Measurements from ENCODE around the gene C19orf73.

The C19orf73 gene

GRCh38 chr19:49118565-49119410 is at the start of gene C19orf73:
TSS of gene C19orf73 (minus strand) at chr19:49119143. CDS start at chr19:49119022, 121 bp downstream.
- no peaks in the 10 kb centered on the region for H3K9me3 Mint-ChIP-seq
- peak within 1 kb of the TSS; percentile 87 to 92 for H3K4me3 Mint-ChIP-seq
- H3K27ac Mint-ChIP-seq = peak within 1 kb of the TSS; percentile 95
- H3K36me3 Mint-ChIP-seq = peaks cover 9 to 13% of the 10 kb centered on the region in 2 donors
- H3K27me3 Mint-ChIP-seq = peaks cover 13 to 21% of the 10 kb centered on the region in 2 donors
- peak; percentile 95 for DNase-seq
- peaks cover 34 to 53% of the 10 kb centered on the region in 2 donors for H3K4me1 Mint-ChIP-seq
- ATAC-seq (replicated peaks) = peak; percentile 80 to 84

- Mint-ChIP-seq H3K27ac (no peak overlapping the region), H3K4me1 (no peaks in the 10 kb centered on the region), H3K9me3 (no peaks in the 10 kb centered on the region), H3K27me3 (peaks cover 25 to 35% of the 10 kb centered on the region in 2 donors), H3K36me3 (no peaks in the 10 kb centered on the region), H3K4me3 (no peak overlapping the region)
- DNase-seq (no peak), ATAC-seq (replicated peaks) (no peak)
Observed at GRCh38 chr19:49168421-49168820, 49.5 kb upstream of the C19orf73 start.

- Mint-ChIP-seq H3K4me1 (no peaks in the 10 kb centered on the region), H3K9me3 (no peaks in the 10 kb centered on the region), H3K27me3 (peaks cover 25 to 35% of the 10 kb centered on the region in 2 donors), H3K27ac (no peak overlapping the region), H3K36me3 (no peaks in the 10 kb centered on the region), H3K4me3 (no peak overlapping the region)
- ATAC-seq (replicated peaks) = no peak
- DNase-seq = no peak
Observed at GRCh38 chr19:49167857-49168409, 49.0 kb upstream of the C19orf73 start.

GRCh38 chr19:49165865-49166301 is 46.9 kb upstream of the C19orf73 start:
- no peaks in the 10 kb centered on the region for H3K9me3 Mint-ChIP-seq

GRCh38 chr19:49165111-49165750 is 46.3 kb upstream of the C19orf73 start:
- Mint-ChIP-seq H3K9me3 (no peaks in the 10 kb centered on the region), H3K4me1 (no peaks in the 10 kb centered on the region), H3K27me3 (peaks cover 28 to 45% of the 10 kb centered on the region in 2 donors), H3K27ac (no peak overlapping the region), H3K4me3 (no peak overlapping the region), H3K36me3 (no peaks in the 10 kb centered on the region)
- no peak for DNase-seq
- no peak for ATAC-seq (replicated peaks)

More at GRCh38 chr19:49165865-49166301, 46.9 kb upstream of the C19orf73 start:
- no peaks in the 10 kb centered on the region for H3K36me3 Mint-ChIP-seq
- no peak for ATAC-seq (replicated peaks)
- no peak overlapping the region for H3K4me3 Mint-ChIP-seq
- DNase-seq = no peak
- no peaks in the 10 kb centered on the region for H3K4me1 Mint-ChIP-seq
- H3K27me3 Mint-ChIP-seq = peaks cover 26 to 38% of the 10 kb centered on the region in 2 donors
- H3K27ac Mint-ChIP-seq = no peak overlapping the region

GRCh38 chr19:49161987-49162386 is 43.0 kb upstream of the C19orf73 start:
- H3K36me3 Mint-ChIP-seq = no peaks in the 10 kb centered on the region
- DNase-seq = no peak
- H3K4me3 Mint-ChIP-seq = no peak overlapping the region
- no peak for ATAC-seq (replicated peaks)
- H3K27me3 Mint-ChIP-seq = peaks cover 45 to 63% of the 10 kb centered on the region in 2 donors
- no peak overlapping the region for H3K27ac Mint-ChIP-seq
- no peaks in the 10 kb centered on the region for H3K9me3 Mint-ChIP-seq
- peaks cover 6 to 15% of the 10 kb centered on the region in 2 donors for H3K4me1 Mint-ChIP-seq

- DNase-seq (no peak), ATAC-seq (replicated peaks) (no peak)
- Mint-ChIP-seq H3K4me1 (peaks cover 6 to 15% of the 10 kb centered on the region in 2 donors), H3K36me3 (no peaks in the 10 kb centered on the region), H3K4me3 (no peak overlapping the region), H3K27me3 (peaks cover 46 to 61% of the 10 kb centered on the region in 2 donors), H3K27ac (no peak overlapping the region), H3K9me3 (no peaks in the 10 kb centered on the region)
Observed at GRCh38 chr19:49160450-49161189, 41.7 kb upstream of the C19orf73 start.

- peaks cover 14 to 15% of the 10 kb centered on the region in 2 donors for H3K9me3 Mint-ChIP-seq
- H3K36me3 Mint-ChIP-seq = no peaks in the 10 kb centered on the region
- ATAC-seq (replicated peaks) (peak; percentile 67 to 72), DNase-seq (no peak)
- H3K27ac Mint-ChIP-seq = no peak within 1 kb of the TSS
- H3K4me3 Mint-ChIP-seq = peak within 1 kb of the TSS; percentile 50 to 77
- H3K4me1 Mint-ChIP-seq = peaks cover 15% of the 10 kb centered on the region in 2 donors
- peaks cover 72 to 84% of the 10 kb centered on the region in 2 donors for H3K27me3 Mint-ChIP-seq
Observed at GRCh38 chr19:49157445-49158224, 38.7 kb upstream of the C19orf73 start, which contains the start of gene TRPM4. TSS of gene TRPM4 (plus strand) at chr19:49157792. CDS start at chr19:49157867, 75 bp downstream.

- Mint-ChIP-seq H3K27ac (no peak overlapping the region), H3K36me3 (peaks cover 0 to 4% of the 10 kb centered on the region in 2 donors), H3K4me3 (no peak overlapping the region), H3K4me1 (peaks cover 20 to 22% of the 10 kb centered on the region in 2 donors), H3K9me3 (peaks cover 14 to 20% of the 10 kb centered on the region in 2 donors), H3K27me3 (peaks cover 76 to 93% of the 10 kb centered on the region in 2 donors)
- DNase-seq (no peak), ATAC-seq (replicated peaks) (no peak)
Observed at GRCh38 chr19:49155820-49156346, 36.9 kb upstream of the C19orf73 start.

GRCh38 chr19:49155005-49155819 is 36.3 kb upstream of the C19orf73 start, which contains the start of gene HRC:
TSS of gene HRC (minus strand) at chr19:49155396. CDS start at chr19:49155237, 159 bp downstream.
- H3K27me3 Mint-ChIP-seq = peaks cover 72 to 90% of the 10 kb centered on the region in 2 donors
- H3K4me1 Mint-ChIP-seq = peaks cover 24 to 26% of the 10 kb centered on the region in 2 donors
- H3K4me3 Mint-ChIP-seq = no peak within 1 kb of the TSS
- DNase-seq (no peak), ATAC-seq (replicated peaks) (no peak)
- H3K27ac Mint-ChIP-seq = no peak within 1 kb of the TSS
- H3K36me3 Mint-ChIP-seq = peaks cover 0 to 4% of the 10 kb centered on the region in 2 donors
- H3K9me3 Mint-ChIP-seq = peaks cover 14 to 20% of the 10 kb centered on the region in 2 donors

GRCh38 chr19:49154279-49154678 is 35.3 kb upstream of the C19orf73 start:
- DNase-seq (no peak), ATAC-seq (replicated peaks) (no peak)
- H3K27me3 Mint-ChIP-seq = peaks cover 74 to 90% of the 10 kb centered on the region in 2 donors
- H3K4me3 Mint-ChIP-seq = no peak overlapping the region
- no peak overlapping the region for H3K27ac Mint-ChIP-seq
- H3K36me3 Mint-ChIP-seq = peaks cover 0 to 4% of the 10 kb centered on the region in 2 donors
- peaks cover 28 to 36% of the 10 kb centered on the region in 2 donors for H3K4me1 Mint-ChIP-seq
- peaks cover 14 to 20% of the 10 kb centered on the region in 2 donors for H3K9me3 Mint-ChIP-seq

GRCh38 chr19:49153167-49153809 is 34.3 kb upstream of the C19orf73 start:
- Mint-ChIP-seq H3K4me3 (no peak overlapping the region), H3K27me3 (peaks cover 78 to 90% of the 10 kb centered on the region in 2 donors), H3K36me3 (peaks cover 0 to 6% of the 10 kb centered on the region in 2 donors), H3K27ac (no peak overlapping the region), H3K9me3 (peaks cover 14 to 22% of the 10 kb centered on the region in 2 donors), H3K4me1 (peaks cover 30 to 41% of the 10 kb centered on the region in 2 donors)
- no peak for DNase-seq
- ATAC-seq (replicated peaks) = no peak

Data from stimulated activated naive B cell treated with anti-CD40 and anti-IgM and Interleukin-4, amounts not matched to agents 10 μg/mL and 1 μg/mL and 100 μg/mL, for 72 hours (primary cell).